H7 (cell line): ENCODE measurements around the gene A1CF. TPM values are rescaled to one million over a fixed set of nuclear protein-coding genes. Genes with fewer than 3 reads are reported as not detected.
"Not testable (repeated sequence)": the region's sequence is repeated elsewhere in the genome, so short reads cannot be mapped to it uniquely, and the experiment has no call there.

Experiments used
- DNase-seq: peaks from one replicate; pipeline ENCODE4 v3.0.0; 2012
- H3K27me3 ChIP-seq: 2 replicates; pipeline ENCODE4 v1.6.0; 2011; ENCODE audit warnings: mild to moderate bottlenecking, low read length; ENCODE audit not compliant: control insufficient read depth, insufficient read depth
- H3K36me3 ChIP-seq: replicated peaks from 2 replicates; pipeline ENCODE4 v1.5.1; 2011; ENCODE audit warnings: low read length; ENCODE audit not compliant: control insufficient read depth, insufficient read depth
- H3K4me3 ChIP-seq: 2 replicates; pipeline ENCODE4 v1.5.1; 2011; ENCODE audit warnings: low read depth, mild to moderate bottlenecking, control low read depth, low read length, moderate library complexity; ENCODE audit not compliant: insufficient read depth
- total RNA-seq: library from RNA; depleted of rRNA; stranded (reverse); fragments of >200 nt; shearing (Covaris generic); gene quantifications from 2 replicates; pipeline ENCODE4 v1.2.3, GENCODE V29; 2014; rRNA removed

A1CF gene, protein sequence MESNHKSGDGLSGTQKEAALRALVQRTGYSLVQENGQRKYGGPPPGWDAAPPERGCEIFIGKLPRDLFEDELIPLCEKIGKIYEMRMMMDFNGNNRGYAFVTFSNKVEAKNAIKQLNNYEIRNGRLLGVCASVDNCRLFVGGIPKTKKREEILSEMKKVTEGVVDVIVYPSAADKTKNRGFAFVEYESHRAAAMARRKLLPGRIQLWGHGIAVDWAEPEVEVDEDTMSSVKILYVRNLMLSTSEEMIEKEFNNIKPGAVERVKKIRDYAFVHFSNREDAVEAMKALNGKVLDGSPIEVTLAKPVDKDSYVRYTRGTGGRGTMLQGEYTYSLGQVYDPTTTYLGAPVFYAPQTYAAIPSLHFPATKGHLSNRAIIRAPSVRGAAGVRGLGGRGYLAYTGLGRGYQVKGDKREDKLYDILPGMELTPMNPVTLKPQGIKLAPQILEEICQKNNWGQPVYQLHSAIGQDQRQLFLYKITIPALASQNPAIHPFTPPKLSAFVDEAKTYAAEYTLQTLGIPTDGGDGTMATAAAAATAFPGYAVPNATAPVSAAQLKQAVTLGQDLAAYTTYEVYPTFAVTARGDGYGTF
- not detected in 2 replicates for total RNA-seq

DNA sequence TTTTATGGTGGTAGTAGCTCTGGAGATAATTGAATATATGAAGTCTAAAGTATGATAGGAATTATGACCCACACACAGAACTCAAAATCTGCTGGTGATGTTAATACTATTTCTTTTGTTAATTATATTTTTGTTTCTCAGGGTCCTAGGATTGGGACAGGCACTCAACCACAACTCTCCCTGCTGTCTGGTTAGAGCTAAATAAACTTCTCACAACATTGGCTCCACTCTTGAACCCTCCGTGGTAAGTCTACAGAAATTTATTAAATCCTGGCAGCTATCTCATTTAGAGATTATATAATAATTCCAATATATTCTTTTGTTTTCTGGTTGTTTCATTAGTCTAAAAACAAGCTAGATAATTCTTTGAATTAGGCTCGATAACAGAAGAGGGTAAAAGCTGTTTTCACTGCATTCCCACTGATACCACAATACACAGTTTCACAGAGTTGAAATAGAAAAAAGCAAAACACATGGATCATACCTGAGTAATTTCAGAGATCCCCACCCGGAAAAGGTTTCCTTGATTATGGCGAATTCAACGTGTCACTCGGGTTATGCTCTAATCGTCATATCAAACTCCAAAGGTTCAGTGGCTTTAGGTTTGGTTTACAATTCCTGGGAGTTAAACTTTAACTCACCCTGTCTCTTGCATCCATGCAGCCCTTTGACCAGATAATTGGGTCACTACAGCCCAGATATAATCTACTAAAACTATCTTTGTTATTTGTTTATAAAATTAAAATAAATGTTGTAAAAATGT is at the start of gene A1CF:
TSS of gene A1CF (minus strand) at position 531 of the 763 bp plus-strand sequence. CDS start 25,687 bp downstream, outside the sequence.
- no peaks in the 10 kb centered on the region for H3K36me3 ChIP-seq

DNA sequence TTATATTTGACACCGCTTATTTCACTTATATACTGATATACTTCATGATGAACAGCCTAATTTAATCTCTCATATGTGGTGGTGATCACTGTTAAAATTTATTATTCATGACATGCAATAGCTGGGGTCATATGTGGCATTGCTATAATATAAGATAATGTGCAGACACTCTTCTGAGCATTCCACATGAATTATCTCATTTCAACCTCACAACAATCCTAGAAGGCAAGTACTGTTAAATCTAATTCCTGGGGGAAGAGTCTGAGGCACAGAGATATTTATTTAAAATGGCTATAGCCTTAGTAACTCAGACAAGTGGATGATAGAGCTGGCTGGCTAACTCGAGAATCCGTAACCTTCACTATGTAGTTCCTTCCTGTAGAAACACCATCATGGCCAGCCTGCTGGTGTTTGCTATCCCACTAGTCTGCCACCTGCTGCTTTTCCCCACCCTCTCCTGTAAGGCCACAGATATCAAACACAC is 46.6 kb upstream of the A1CF start:
- Histone ChIP-seq H3K27me3 (no peaks in the 10 kb centered on the region), H3K36me3 (no peaks in the 10 kb centered on the region), H3K4me3 (no peak overlapping the region)
- DNase-seq, result no peak

More for the DNA sequence above, at the start of gene A1CF:
- Histone ChIP-seq H3K4me3 (no peak within 1 kb of the TSS), H3K27me3 (no peaks in the 10 kb centered on the region)
- no peak for DNase-seq

DNA sequence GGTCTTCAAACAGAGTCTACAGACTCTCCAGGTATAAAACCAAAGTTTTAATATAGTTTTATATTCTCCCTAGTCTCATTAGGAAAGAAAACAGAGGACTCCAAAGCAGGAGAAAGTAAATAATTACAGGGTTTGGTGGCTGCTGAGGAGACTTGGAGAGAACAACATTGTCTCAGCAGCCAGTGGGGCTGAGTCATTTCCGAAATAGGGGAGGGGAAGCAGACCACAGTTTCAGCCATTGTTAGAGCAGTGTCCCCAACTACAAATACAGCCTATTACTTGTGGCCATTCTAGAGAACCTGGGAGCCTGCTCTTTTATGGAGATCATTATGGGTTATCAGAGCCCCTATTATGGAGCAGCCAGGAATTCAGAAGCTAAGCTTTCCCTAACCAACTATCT is 44.2 kb upstream of the A1CF start:
- H3K36me3 ChIP-seq, result no peaks in the 10 kb centered on the region
- no peaks in the 10 kb centered on the region for H3K27me3 ChIP-seq
- no peak for DNase-seq
- H3K4me3 ChIP-seq, result no peak overlapping the region

DNA sequence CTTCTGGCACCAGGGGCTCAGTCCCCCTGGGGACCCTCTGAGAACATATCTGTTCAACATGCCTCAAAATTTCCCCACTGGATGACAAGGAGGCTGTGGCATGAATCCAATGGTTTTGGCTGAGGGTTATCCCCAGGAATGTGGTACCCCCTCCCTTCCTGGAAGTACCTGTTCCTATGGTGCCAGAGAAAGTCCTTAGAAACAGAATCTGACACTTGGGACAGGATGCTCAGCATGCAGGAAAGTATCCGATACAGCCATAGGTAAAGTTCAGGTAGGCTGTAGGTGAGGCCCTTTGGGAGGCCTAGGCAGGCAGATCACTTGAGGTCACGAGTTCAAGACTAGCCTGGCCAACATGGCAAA is 42.7 kb upstream of the A1CF start:
- Histone ChIP-seq H3K27me3 (no peaks in the 10 kb centered on the region), H3K4me3 (no peak overlapping the region), H3K36me3 (no peaks in the 10 kb centered on the region)
- DNase-seq, result no peak

DNA sequence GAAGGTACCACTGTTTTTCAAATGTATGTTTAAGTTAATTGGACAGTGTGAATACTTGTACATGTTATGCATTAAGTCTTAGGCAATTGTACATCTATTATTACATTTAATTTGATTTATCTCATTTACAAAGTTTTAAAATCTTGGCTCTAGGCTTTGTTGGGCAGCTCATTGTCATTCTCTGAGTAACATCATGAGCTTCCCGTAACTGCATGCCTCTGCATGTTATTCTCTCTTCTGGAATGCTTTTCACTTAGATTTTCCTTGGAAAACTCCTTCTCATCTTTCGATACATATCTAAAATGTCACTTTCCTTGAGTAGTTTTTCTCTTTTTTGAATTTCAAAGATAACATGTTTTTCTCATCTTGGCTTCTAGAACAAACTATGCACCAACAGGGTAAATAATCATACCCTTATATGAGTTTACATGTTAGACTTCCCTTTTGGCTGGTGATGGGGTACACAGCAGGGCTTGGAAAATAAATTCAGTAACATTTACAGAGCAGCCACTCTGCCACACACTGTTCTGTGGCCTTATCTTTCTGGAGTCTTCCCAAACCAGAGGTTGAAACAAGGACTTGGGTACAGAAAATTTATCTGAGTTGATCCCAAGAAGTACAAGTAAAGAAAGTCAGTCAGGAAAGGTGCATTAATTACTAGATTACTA is 42.2 kb upstream of the A1CF start:
- Histone ChIP-seq H3K36me3 (no peaks in the 10 kb centered on the region), H3K4me3 (no peak overlapping the region), H3K27me3 (no peaks in the 10 kb centered on the region)
- DNase-seq, result no peak

DNA sequence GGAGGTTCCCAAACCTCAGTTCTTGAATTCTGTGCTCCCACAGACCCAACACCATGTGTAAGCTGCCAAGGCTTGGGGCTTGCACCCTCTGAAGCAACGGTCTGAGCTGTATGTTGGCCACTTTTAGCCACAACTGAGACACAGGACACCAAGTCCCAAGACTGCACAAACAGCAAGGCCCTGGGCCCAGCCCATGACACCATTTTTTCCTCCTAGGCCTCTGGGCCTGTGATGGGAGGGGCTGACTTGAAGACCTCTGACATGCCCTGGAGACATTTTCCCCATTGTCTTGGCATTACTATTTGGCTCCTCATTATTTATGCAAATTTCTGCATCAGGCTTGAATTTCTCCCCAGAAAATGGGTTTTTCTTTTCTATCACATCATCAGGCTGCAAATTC is 38.0 kb upstream of the A1CF start:
- not testable (repeated sequence) for H3K36me3 ChIP-seq, DNase-seq, H3K4me3 ChIP-seq, H3K27me3 ChIP-seq

DNA sequence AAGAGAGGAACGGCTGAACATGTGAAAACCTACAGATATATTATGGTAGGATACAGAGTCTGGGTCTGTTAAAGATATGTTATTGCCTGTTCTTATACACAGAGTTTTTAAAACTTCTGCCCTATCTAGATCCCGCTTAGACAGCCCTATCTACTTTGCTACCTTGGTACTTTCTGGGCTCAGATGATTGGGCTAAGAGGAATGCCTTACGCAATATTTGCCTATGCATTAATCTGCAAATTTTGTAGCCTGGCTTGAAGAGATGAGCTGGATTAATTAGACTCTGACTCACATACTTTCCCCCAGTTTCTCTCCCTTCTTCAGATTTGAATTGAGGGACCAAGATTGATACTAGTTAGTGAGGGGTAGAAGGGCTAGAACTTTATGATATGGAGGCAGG is 33.6 kb upstream of the A1CF start:
- DNase-seq, result no peak
- Histone ChIP-seq H3K4me3 (no peak overlapping the region), H3K27me3 (no peaks in the 10 kb centered on the region), H3K36me3 (no peaks in the 10 kb centered on the region)

DNA sequence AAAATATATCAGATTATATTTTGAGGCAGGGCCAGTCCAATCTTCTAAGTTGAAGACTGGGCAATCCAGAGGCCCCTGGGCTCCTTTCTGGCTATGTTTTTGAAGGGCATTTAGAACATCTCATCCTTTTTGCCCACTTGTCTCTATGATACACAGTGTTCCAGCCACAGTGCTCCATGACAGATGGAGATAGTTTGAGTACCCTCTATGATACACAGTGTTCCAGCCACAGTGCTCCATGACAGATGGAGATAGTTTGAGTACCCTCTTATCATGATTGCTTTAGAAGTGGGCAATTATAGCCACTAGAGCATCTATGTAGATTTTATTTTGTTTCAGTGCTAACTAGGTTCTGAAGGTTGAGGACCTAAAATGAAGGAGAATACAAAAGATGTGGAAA is 33.1 kb upstream of the A1CF start:
- H3K27me3 ChIP-seq, result no peaks in the 10 kb centered on the region
- no peak for DNase-seq
- no peak overlapping the region for H3K4me3 ChIP-seq
- H3K36me3 ChIP-seq, result no peaks in the 10 kb centered on the region

DNA sequence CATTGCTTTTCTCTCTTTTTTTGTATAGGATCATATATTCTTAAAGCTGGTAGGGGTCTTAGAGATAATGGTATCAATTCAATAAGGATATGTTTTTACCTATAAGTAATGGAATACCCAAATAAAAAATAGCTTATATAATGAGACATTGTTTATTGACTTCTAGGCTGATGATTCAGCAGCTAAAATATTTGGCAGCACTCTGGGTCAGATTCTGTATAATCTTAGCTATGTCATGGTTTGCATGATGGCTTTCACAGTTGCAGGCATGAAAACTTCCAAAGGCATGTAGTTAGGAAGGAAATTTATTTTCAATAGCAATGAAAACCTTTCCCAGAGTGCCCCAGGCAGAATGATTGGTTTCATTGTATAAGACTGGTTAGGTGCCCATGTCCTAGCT is 32.1 kb upstream of the A1CF start:
- H3K27me3 ChIP-seq, result no peaks in the 10 kb centered on the region
- no peaks in the 10 kb centered on the region for H3K36me3 ChIP-seq
- H3K4me3 ChIP-seq, result no peak overlapping the region
- no peak for DNase-seq

DNA sequence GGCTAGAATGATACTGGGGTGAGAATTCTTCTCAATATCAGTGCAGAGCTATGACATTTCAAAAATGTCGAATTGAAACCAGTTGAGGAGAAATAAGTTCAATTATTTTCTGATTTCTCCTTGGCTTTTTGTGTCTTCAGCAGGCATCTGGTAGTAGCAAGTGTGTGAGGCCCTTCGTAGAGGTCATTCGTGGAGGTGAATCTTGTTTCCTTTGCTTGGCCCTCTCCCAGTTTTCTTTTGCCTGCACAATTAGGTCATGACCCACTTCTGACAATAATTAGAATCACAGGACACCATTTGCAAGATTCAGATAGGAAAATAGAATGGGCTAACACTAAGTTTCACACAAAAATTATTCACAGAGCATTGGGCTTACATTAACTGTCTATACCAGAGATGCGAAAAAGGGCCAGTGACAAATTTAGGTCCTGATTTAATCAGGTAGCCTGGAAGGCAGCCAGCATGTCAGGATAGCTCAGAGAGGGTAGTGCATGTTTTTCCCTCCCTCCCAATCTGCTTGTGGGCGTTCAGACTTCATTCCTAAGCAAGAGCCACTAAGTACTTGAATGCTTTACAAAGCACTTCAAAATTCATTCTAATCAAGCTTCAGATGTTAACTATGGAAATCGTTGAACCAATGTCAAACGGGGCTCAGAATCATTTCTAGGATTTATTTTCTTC is 24.0 kb upstream of the A1CF start:
- no peak overlapping the region for H3K4me3 ChIP-seq
- no peaks in the 10 kb centered on the region for H3K27me3 ChIP-seq
- no peak for DNase-seq
- H3K36me3 ChIP-seq, result no peaks in the 10 kb centered on the region

DNA sequence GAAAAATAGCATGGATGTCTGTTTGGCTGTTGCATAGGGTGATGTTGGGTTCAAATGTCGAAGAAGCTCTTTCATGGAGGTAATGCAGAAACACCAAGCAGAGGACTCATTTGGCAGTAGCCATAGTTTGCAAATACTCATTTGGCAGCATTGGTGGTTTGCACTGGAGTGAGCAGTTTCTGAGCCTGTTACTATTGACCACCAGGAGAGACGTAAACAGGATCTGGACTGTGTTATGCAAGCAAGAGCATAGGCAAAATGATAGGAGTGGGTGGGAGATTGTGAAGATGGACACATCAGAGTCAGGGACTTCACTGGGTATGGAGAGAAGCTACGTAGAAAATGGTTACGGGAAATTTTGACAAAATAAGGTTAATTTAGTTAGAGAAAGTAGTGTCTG is 22.9 kb upstream of the A1CF start:
- no peaks in the 10 kb centered on the region for H3K36me3 ChIP-seq
- H3K4me3 ChIP-seq, result no peak overlapping the region
- H3K27me3 ChIP-seq, result no peaks in the 10 kb centered on the region
- DNase-seq, result no peak

DNA sequence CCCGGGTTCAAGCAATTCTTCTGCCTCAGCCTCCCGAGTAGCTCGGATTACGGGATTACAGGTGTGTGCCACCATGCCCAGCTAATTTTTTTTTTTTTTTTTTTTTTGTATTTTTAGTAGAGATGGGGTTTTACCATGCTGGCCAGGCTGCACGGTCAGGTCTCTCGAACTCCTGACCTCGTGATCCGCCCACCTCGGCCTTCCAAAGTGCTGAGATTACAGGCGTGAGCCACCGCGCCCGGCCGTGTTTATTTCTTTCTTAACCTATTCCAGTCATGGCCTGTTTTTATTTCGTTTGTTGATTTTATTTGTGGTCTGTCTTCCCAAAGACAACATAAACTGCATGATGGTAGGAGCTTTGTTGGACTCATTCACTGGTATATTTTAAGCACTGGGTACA is 20.4 kb upstream of the A1CF start:
- DNase-seq, H3K4me3 ChIP-seq, H3K27me3 ChIP-seq, H3K36me3 ChIP-seq: not testable (repeated sequence)

DNA sequence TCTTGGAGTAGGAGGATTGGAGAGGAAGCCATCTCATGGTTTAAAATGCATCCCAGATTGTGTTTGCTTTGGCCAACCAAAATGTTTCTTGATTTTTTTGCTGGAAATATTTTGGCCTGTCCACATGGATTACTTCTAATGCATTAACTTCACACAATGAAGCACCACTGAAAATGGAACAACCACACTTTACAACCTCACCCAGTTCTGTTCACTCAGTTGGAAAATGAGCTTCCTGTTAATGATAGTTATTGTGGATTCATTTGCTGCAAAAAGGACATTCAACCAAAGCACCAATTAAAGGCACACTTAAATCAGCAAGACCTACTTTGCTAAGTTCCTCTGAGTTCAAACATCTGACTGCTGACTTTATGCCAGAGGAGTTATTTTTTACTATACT is 11.3 kb upstream of the A1CF start:
- no peak for DNase-seq
- H3K4me3 ChIP-seq, result no peak overlapping the region
- H3K27me3 ChIP-seq, result no peaks in the 10 kb centered on the region
- H3K36me3 ChIP-seq, result no peaks in the 10 kb centered on the region

DNA sequence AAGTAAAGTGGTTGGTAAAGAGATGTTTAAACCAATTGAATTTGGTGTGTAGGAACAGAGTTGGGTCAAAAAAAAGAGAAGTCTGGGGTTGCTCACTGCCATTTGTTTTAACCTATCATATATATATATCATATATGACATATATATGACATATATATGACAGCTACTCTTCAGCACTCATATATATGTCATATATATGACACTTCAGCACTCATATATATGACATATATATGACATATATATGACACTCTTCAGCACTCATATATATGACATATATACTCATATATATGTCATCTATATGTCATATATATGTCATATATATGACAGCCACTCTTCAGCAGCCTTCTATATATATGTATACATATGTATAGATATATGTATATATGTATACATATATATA is 8.9 kb upstream of the A1CF start:
- no peak for DNase-seq
- Histone ChIP-seq H3K36me3 (no peaks in the 10 kb centered on the region), H3K4me3 (no peak overlapping the region), H3K27me3 (no peaks in the 10 kb centered on the region)
